ENCODE measurements around the gene TRPM4. TPM values are rescaled to one million over a fixed set of nuclear protein-coding genes. Genes with fewer than 3 reads are reported as not detected.

The TRPM4 gene
- total and polyA plus RNA-seq, 2 of the 8 experiments (the other 6 are each of a cell fraction or from before 2014, with no cell fraction given), result 11.3 to 13.3 TPM

- CTCF ChIA-PET (ENCODE audit: partially characterized antibody), result interaction anchor here (0.6 to 6.4 kb wide), 5 partner anchors 11 to 420 kb away, joined by 3 to 99 read pairs (median 3); no protein-coding TSS in a partner anchor
- Histone ChIP-seq H3K9ac (replicated peaks in 1 of 4; ENCODE audit: extremely low read depth in 1 of 4, low read depth in 3 of 4, low read length in 3 of 4) (peak overlapping the region in 2 of 4 experiments; percentile 59 to 65; a peak in 2 of 7 replicates), H3K18ac (ENCODE audit: extremely low read depth, low read length) (0 out of 2 replicates have a peak overlapping the region, but pooled peaks have one; percentile 9)
- no peak for TF ChIP-seq ASH2L (IDR thresholded peaks at IDR 0.05; ENCODE audit: low read length)
- no peak for TF ChIP-seq CTBP2 (IDR thresholded peaks at IDR 0.05; ENCODE audit: borderline replicate concordance, insufficient read depth, insufficient read length, low read length)
- TF ChIP-seq SIN3A (conservative IDR thresholded peaks at IDR 0.05 in 1 of 2, IDR thresholded peaks at IDR 0.05 in 1 of 2; ENCODE audit: low read depth in 1 of 2, low read length in 2 of 2), result peak in 1 of 2 experiments; percentile 46; a peak in 1 of 4 replicates
- peak; percentile 54; the same call in 1 of the 2 replicates for TF ChIP-seq CHD2 (IDR thresholded peaks at IDR 0.05; ENCODE audit: low read length)
- no peak for TF ChIP-seq POLR2A (IDR thresholded peaks at IDR 0.05; ENCODE audit: control extremely low read depth in 1 of 2, low read depth in 2 of 2, low read length in 2 of 2)
- TF ChIP-seq CHD1 (IDR thresholded peaks at IDR 0.05; ENCODE audit: low read depth, low read length), result no peak
- no peak for TF ChIP-seq ZNF274 (IDR thresholded peaks at IDR 0.05; ENCODE audit: borderline replicate concordance, extremely low read depth, low read length)
- TF ChIP-seq POLR2AphosphoS5 (IDR thresholded peaks at IDR 0.05; ENCODE audit: low read depth, low read length), result peak; percentile 66; the same call in 1 of the 2 replicates
- TF ChIP-seq HDAC2 (IDR thresholded peaks at IDR 0.05; ENCODE audit: borderline replicate concordance in 1 of 2, low read depth in 2 of 2, low read length in 2 of 2), result no peak
- peak; percentile 83; the same call in 1 of the 2 replicates for TF ChIP-seq SP1 (IDR thresholded peaks at IDR 0.05; ENCODE audit: low read depth, low read length)
- peak; percentile 15; the same call in 1 of the 2 replicates for TF ChIP-seq SP2 (IDR thresholded peaks at IDR 0.05; ENCODE audit: low read length)
- TF ChIP-seq SIRT6 (IDR thresholded peaks at IDR 0.05; ENCODE audit: low read length), result no peak
- TF ChIP-seq SIX5 (IDR thresholded peaks at IDR 0.05; ENCODE audit: low read depth, low read length), result no peak
- TF ChIP-seq CREB1 (IDR thresholded peaks at IDR 0.05), result 0 out of 2 replicates have a peak, but pooled peaks have one; percentile 34
Measured at GRCh38 chr19:49142866-49143335, 14.7 kb upstream of the TRPM4 start.

More at GRCh38 chr19:49142866-49143335, 14.7 kb upstream of the TRPM4 start:
- Histone ChIP-seq H3K4me3 (ENCODE audit: extremely low read depth in 1 of 4, insufficient read depth in 2 of 4, low read depth in 3 of 4, low read length in 4 of 4) (peak overlapping the region; percentile 59 to 73 (median 64)), H3K4me2 (ENCODE audit: insufficient read depth in 1 of 2, low read depth in 2 of 2, low read length in 2 of 2) (peak overlapping the region; percentile 82 to 99), H3K14ac (ENCODE audit: insufficient read length) (no peak overlapping the region), H3K36me3 (ENCODE audit: control insufficient read depth in 2 of 4, insufficient read depth in 4 of 4, low read length in 3 of 4) (no peaks in the 10 kb centered on the region; a peak in 1 of 8 replicates), H2AK5ac (ENCODE audit: low read depth, low read length) (no peak overlapping the region), H2BK15ac (ENCODE audit: low read length) (no peak overlapping the region), H4K20me1 (replicated peaks in 1 of 2; ENCODE audit: control insufficient read depth in 1 of 2, insufficient read depth in 2 of 2, low read length in 2 of 2) (peaks cover 0 to 4% of the 10 kb centered on the region in 2 experiments), H4K5ac (ENCODE audit: insufficient read length, low read depth, low read length) (no peak overlapping the region), H3K27ac (ENCODE audit: low read depth, low read length) (no peak overlapping the region), H4K8ac (ENCODE audit: extremely low read depth, insufficient read depth, low read length) (no peak overlapping the region), H4K91ac (replicated peaks; ENCODE audit: insufficient read length, low read length) (no peak overlapping the region), H2BK120ac (replicated peaks; ENCODE audit: low read depth, low read length) (no peak overlapping the region), H3K4me1 (replicated peaks in 1 of 4; ENCODE audit: control insufficient read depth in 3 of 4, insufficient read depth in 4 of 4, low read length in 3 of 4) (peaks cover 0 to 12% (median 3%) of the 10 kb centered on the region in 4 experiments; a peak in 4 of 7 replicates), H3K23ac (ENCODE audit: insufficient read length) (no peak overlapping the region), H3K79me1 (ENCODE audit: low read depth, low read length) (0 out of 2 replicates have a peak, but pooled peaks cover 2% of the 10 kb centered on the region), H2AFZ (ENCODE audit: low read length) (0 out of 2 replicates have a peak overlapping the region, but pooled peaks have one; percentile 47), H3K9me3 (ENCODE audit: insufficient read depth in 2 of 2, low read depth in 1 of 2, low read length in 1 of 2) (no peaks in the 10 kb centered on the region), H3K4ac (replicated peaks; ENCODE audit: insufficient read length, low read depth, low read length) (no peak overlapping the region), H3K79me2 (ENCODE audit: control insufficient read depth in 1 of 2, insufficient read depth in 2 of 2, low read length in 2 of 2) (no peaks in the 10 kb centered on the region), H2BK20ac (ENCODE audit: low read length) (no peak overlapping the region), H3K27me3 (replicated peaks in 1 of 4; ENCODE audit: control insufficient read depth in 3 of 4, extremely low read depth in 1 of 4, insufficient read depth in 3 of 4, low read length in 3 of 4) (no peaks in the 10 kb centered on the region), H3K56ac (replicated peaks; ENCODE audit: insufficient read length, low read depth, low read length) (no peak overlapping the region), H3K23me2 (ENCODE audit: low read depth, low read length) (peaks cover 9% of the 10 kb centered on the region; the same call in 1 of the 2 replicates), H2BK12ac (ENCODE audit: low read depth, low read length) (no peak overlapping the region), H2BK5ac (ENCODE audit: low read depth, low read length) (no peak overlapping the region)
- DNase-seq (ENCODE audit: low read depth in 1 of 2, low spot score in 2 of 2) (peak in 1 of 2 experiments; percentile 90), FAIRE-seq (peak; percentile 89)
- 5% methylated on average over 21 of the region's 21 CpGs; no CpG with 5 or more reads in 1 of the 2 experiments for WGBS, 2 experiments (ENCODE audit: extremely low coverage in 1 of 2, insufficient coverage in 1 of 2, insufficient read length in 1 of 2, insufficient replicate concordance in 2 of 2, low coverage in 1 of 2, low lambda C conversion rate in 2 of 2, missing lambda C conversion rate in 1 of 2)
- POLR2A ChIA-PET (ENCODE audit: partially characterized antibody), result interaction anchor here (0.7 to 1.5 kb wide), 6 partner anchors 9 to 1294 kb away, joined by 3 to 5 read pairs (median 3); no protein-coding TSS in a partner anchor
